Glutamatergic neuron (in vitro differentiated cells): Measurements from ENCODE around the gene PLEKHM3. TPM values are rescaled to one million over a fixed set of nuclear protein-coding genes. Genes with fewer than 3 reads are reported as not detected.

Experiments
- total RNA-seq: library from RNA; stranded (reverse); fragmentation: NEBNext Ultra II Directional; extraction: Animal tissue kit (Norgen Biotek cat#: 25700); gene quantifications from one replicate; pipeline ENCODE4 v1.2.1, GENCODE V29; 2021; ENCODE audit not compliant: unreplicated experiment

PLEKHM3 gene
- total RNA-seq, 1 donor from 2014 or later = 19.5 TPM

Other genes with a start within 250 kb of the PLEKHM3 start
- 0.76 TPM for gene CRYGD, start 99.0 kb upstream of the PLEKHM3 start, total RNA-seq
- gene CRYGC, start 104.3 kb upstream of the PLEKHM3 start, total RNA-seq = not detected
- not detected for gene CRYGB, start 120.6 kb upstream of the PLEKHM3 start, total RNA-seq
- not detected for gene CRYGA, start 138.1 kb upstream of the PLEKHM3 start, total RNA-seq
- gene C2orf80, start 164.5 kb upstream of the PLEKHM3 start, total RNA-seq = not detected
- gene IDH1, start 229.5 kb upstream of the PLEKHM3 start, total RNA-seq = 308 TPM
- 46.8 TPM for gene PIKFYVE, start 240.7 kb upstream of the PLEKHM3 start, total RNA-seq